T-helper 17 cell (primary cell): ENCODE results near the gene HS6ST2. TPM values are rescaled to one million over a fixed set of nuclear protein-coding genes. Genes with fewer than 3 reads are reported as not detected.

Experiments used
- ATAC-seq: fragments of 150-1000 bp; cut with Tn5 transposase; 2 replicates; pipeline ENCODE4 v1.10.0; 2021; ENCODE audit warnings: mild to moderate bottlenecking, moderate library complexity
- DNase-seq, 3 donors: peaks; one replicate each; pipeline versions ENCODE4 v3.0.0 to v3.0.0-alpha.2; 2020 to 2021
- H3K9me3 ChIP-seq: one replicate; pipeline ENCODE4 v1.7.0; 2013; ENCODE audit warnings: low read length, mild to moderate bottlenecking; ENCODE audit not compliant: control insufficient read depth, poor library complexity, severe bottlenecking
- H3K27ac Mint-ChIP-seq: one replicate; pipeline ENCODE4 v1.8.0; 2022; ENCODE audit warnings: mild to moderate bottlenecking, moderate library complexity, mixed read lengths
- H3K27me3 Mint-ChIP-seq: one replicate; pipeline ENCODE4 v1.8.0; 2022; ENCODE audit warnings: mixed read lengths
- H3K36me3 Mint-ChIP-seq: one replicate; pipeline ENCODE4 v1.8.0; 2022; ENCODE audit warnings: low read depth, mixed read lengths
- H3K4me1 Mint-ChIP-seq: one replicate; pipeline ENCODE4 v1.8.0; 2022; ENCODE audit warnings: mild to moderate bottlenecking, mixed read lengths
- H3K4me3 Mint-ChIP-seq: one replicate; pipeline ENCODE4 v1.8.0; 2022; ENCODE audit warnings: mild to moderate bottlenecking, moderate library complexity, mixed read lengths
- total RNA-seq, 4 donors: library from RNA in 2 of 4; stranded (reverse) in 2 of 4; gene quantifications; one replicate each; pipeline ENCODE4 v1.2.3 and lab custom pipeline; 2022 to 2026

Gene HS6ST2
- total RNA-seq, 2 donors from 2014 or later: not detected

- no peak overlapping the region for H3K27ac Mint-ChIP-seq
- ATAC-seq: no peak
Measured at GRCh38 chrX:132786217-132786616, 172.2 kb downstream of the HS6ST2 start.

GRCh38 chrX:132778917-132779316 lies 179.5 kb downstream of the HS6ST2 start:
- Mint-ChIP-seq H3K27ac (no peak overlapping the region), H3K4me1 (peaks cover 5% of the 10 kb centered on the region), H3K36me3 (no peaks in the 10 kb centered on the region), H3K27me3 (peaks cover 6% of the 10 kb centered on the region), H3K4me3 (no peak overlapping the region)
- DNase-seq (no peak), ATAC-seq (no peak)
- H3K9me3 ChIP-seq: no peaks in the 10 kb centered on the region

More at GRCh38 chrX:132786217-132786616, 172.2 kb downstream of the HS6ST2 start:
- Mint-ChIP-seq H3K4me1 (no peaks in the 10 kb centered on the region), H3K4me3 (no peak overlapping the region), H3K36me3 (no peaks in the 10 kb centered on the region), H3K27me3 (no peaks in the 10 kb centered on the region)
- no peaks in the 10 kb centered on the region for H3K9me3 ChIP-seq
- DNase-seq: no peak

GRCh38 chrX:132776486-132777210 lies 181.8 kb downstream of the HS6ST2 start:
- H3K9me3 ChIP-seq: no peaks in the 10 kb centered on the region
- Mint-ChIP-seq H3K27ac (no peak overlapping the region), H3K36me3 (no peaks in the 10 kb centered on the region), H3K4me1 (peaks cover 5% of the 10 kb centered on the region), H3K27me3 (peaks cover 6% of the 10 kb centered on the region), H3K4me3 (no peak overlapping the region)
- no peak for ATAC-seq
- DNase-seq: no peak

GRCh38 chrX:132775263-132775823 lies 183.1 kb downstream of the HS6ST2 start:
- peaks cover 5% of the 10 kb centered on the region for H3K4me1 Mint-ChIP-seq
- ATAC-seq (no peak), DNase-seq (no peak)
- no peak overlapping the region for H3K27ac Mint-ChIP-seq
- no peak overlapping the region for H3K4me3 Mint-ChIP-seq
- H3K9me3 ChIP-seq: no peaks in the 10 kb centered on the region
- H3K27me3 Mint-ChIP-seq: peaks cover 6% of the 10 kb centered on the region
- no peaks in the 10 kb centered on the region for H3K36me3 Mint-ChIP-seq

GRCh38 chrX:132774010-132774714 lies 184.3 kb downstream of the HS6ST2 start:
- DNase-seq (no peak), ATAC-seq (no peak)
- H3K27me3 Mint-ChIP-seq: peaks cover 6% of the 10 kb centered on the region
- H3K4me1 Mint-ChIP-seq: peaks cover 5% of the 10 kb centered on the region
- H3K4me3 Mint-ChIP-seq: no peak overlapping the region
- H3K36me3 Mint-ChIP-seq: no peaks in the 10 kb centered on the region
- no peaks in the 10 kb centered on the region for H3K9me3 ChIP-seq
- no peak overlapping the region for H3K27ac Mint-ChIP-seq

GRCh38 chrX:132769609-132770008 lies 188.8 kb downstream of the HS6ST2 start:
- Mint-ChIP-seq H3K36me3 (no peaks in the 10 kb centered on the region), H3K27ac (no peak overlapping the region), H3K27me3 (no peaks in the 10 kb centered on the region), H3K4me3 (no peak overlapping the region), H3K4me1 (no peaks in the 10 kb centered on the region)
- no peaks in the 10 kb centered on the region for H3K9me3 ChIP-seq
- DNase-seq (no peak), ATAC-seq (no peak)

- Mint-ChIP-seq H3K4me3 (no peak overlapping the region), H3K27ac (no peak overlapping the region), H3K4me1 (no peaks in the 10 kb centered on the region), H3K27me3 (no peaks in the 10 kb centered on the region), H3K36me3 (no peaks in the 10 kb centered on the region)
- no peak for DNase-seq
- no peak for ATAC-seq
- no peaks in the 10 kb centered on the region for H3K9me3 ChIP-seq
Measured at GRCh38 chrX:132766452-132766851, 192.0 kb downstream of the HS6ST2 start.

- no peaks in the 10 kb centered on the region for H3K9me3 ChIP-seq
- H3K4me3 Mint-ChIP-seq: no peak overlapping the region
- H3K27ac Mint-ChIP-seq: no peak overlapping the region
- H3K4me1 Mint-ChIP-seq: no peaks in the 10 kb centered on the region
- ATAC-seq (no peak), DNase-seq (no peak)
- H3K27me3 Mint-ChIP-seq: peaks cover 5% of the 10 kb centered on the region
- no peaks in the 10 kb centered on the region for H3K36me3 Mint-ChIP-seq
Measured at GRCh38 chrX:132763528-132763927, 194.9 kb downstream of the HS6ST2 start.

GRCh38 chrX:132758759-132759158 lies 199.7 kb downstream of the HS6ST2 start:
- no peak for ATAC-seq
- no peak overlapping the region for H3K4me3 Mint-ChIP-seq

GRCh38 chrX:132757066-132757623 lies 201.3 kb downstream of the HS6ST2 start:
- Mint-ChIP-seq H3K4me3 (no peak overlapping the region), H3K27me3 (peaks cover 8% of the 10 kb centered on the region), H3K4me1 (no peaks in the 10 kb centered on the region), H3K36me3 (peaks cover 2% of the 10 kb centered on the region), H3K27ac (no peak overlapping the region)
- no peaks in the 10 kb centered on the region for H3K9me3 ChIP-seq
- DNase-seq (no peak), ATAC-seq (no peak)

More at GRCh38 chrX:132758759-132759158, 199.7 kb downstream of the HS6ST2 start:
- no peaks in the 10 kb centered on the region for H3K9me3 ChIP-seq
- Mint-ChIP-seq H3K27ac (no peak overlapping the region), H3K36me3 (peaks cover 2% of the 10 kb centered on the region), H3K4me1 (no peaks in the 10 kb centered on the region), H3K27me3 (peaks cover 8% of the 10 kb centered on the region)
- no peak for DNase-seq

GRCh38 chrX:132756439-132756838 lies 202.0 kb downstream of the HS6ST2 start:
- no peak for ATAC-seq
- H3K4me3 Mint-ChIP-seq: no peak overlapping the region
- H3K27me3 Mint-ChIP-seq: peaks cover 8% of the 10 kb centered on the region
- no peak for DNase-seq
- H3K4me1 Mint-ChIP-seq: no peaks in the 10 kb centered on the region
- H3K36me3 Mint-ChIP-seq: peaks cover 2% of the 10 kb centered on the region
- no peak overlapping the region for H3K27ac Mint-ChIP-seq
- H3K9me3 ChIP-seq: no peaks in the 10 kb centered on the region

- DNase-seq: no peak
- Mint-ChIP-seq H3K27me3 (no peaks in the 10 kb centered on the region), H3K4me3 (no peak overlapping the region), H3K36me3 (no peaks in the 10 kb centered on the region), H3K27ac (no peak overlapping the region), H3K4me1 (peaks cover 2% of the 10 kb centered on the region)
- ATAC-seq: no peak
- H3K9me3 ChIP-seq: no peaks in the 10 kb centered on the region
Measured at GRCh38 chrX:132751063-132751690, 207.3 kb downstream of the HS6ST2 start.
